ENCODE results near the gene SAMD13.

GRCh38 chr1:84298328-84298683 lies 3.2 kb upstream of the SAMD13 start:
- TF ChIP-seq POLR2A (IDR thresholded peaks at IDR 0.05; ENCODE audit: low read depth, low read length) (no peak), CTCF (conservative IDR thresholded peaks at IDR 0.05; ENCODE audit: low read depth, low read length) (no peak), RFX5 (IDR thresholded peaks at IDR 0.05; ENCODE audit: low read depth, low read length) (no peak), RCOR1 (IDR thresholded peaks at IDR 0.05; ENCODE audit: insufficient replicate concordance, low read length) (no peak), USF2 (IDR thresholded peaks at IDR 0.05; ENCODE audit: low read depth, low read length) (no peak), BHLHE40 (IDR thresholded peaks at IDR 0.05; ENCODE audit: low read depth, low read length) (no peak), FOS (IDR thresholded peaks at IDR 0.05; ENCODE audit: low read depth, low read length) (no peak), MXI1 (IDR thresholded peaks at IDR 0.05; ENCODE audit: borderline replicate concordance, low read depth, low read length) (0 out of 2 replicates have a peak, but pooled peaks have one; percentile 55), MAFK (IDR thresholded peaks at IDR 0.05; ENCODE audit: low read depth, low read length) (no peak), RAD21 (IDR thresholded peaks at IDR 0.05; ENCODE audit: low read length) (no peak), CEBPB (IDR thresholded peaks at IDR 0.05; ENCODE audit: low read depth, low read length) (no peak), MAZ (IDR thresholded peaks at IDR 0.05; ENCODE audit: borderline replicate concordance, low read depth, low read length) (peak; percentile 51; the same call in 1 of the 2 replicates), SMC3 (IDR thresholded peaks at IDR 0.05; ENCODE audit: low read depth, low read length) (no peak)
